Fibroblast of pulmonary artery (primary cell): ENCODE measurements around the gene CDKN2AIP.
A peak's percentile ranks its signal among the peaks of the same experiment; 100 is the strongest.
"Not testable (repeated sequence)": the region's sequence is repeated elsewhere in the genome, so short reads cannot be mapped to it uniquely, and the experiment has no call there.

Experiments
- DNase-seq: peaks from one replicate; pipeline ENCODE4 v3.0.0-alpha.2; 2010; ENCODE audit warnings: low read depth
- H3K4me3 ChIP-seq: replicated peaks from 2 replicates; pipeline ENCODE4 v1.5.1; 2011; ENCODE audit warnings: low read depth, mild to moderate bottlenecking, control low read depth, low read length, moderate library complexity
- TF ChIP-seq, protein P1 (sequence below): IDR thresholded peaks from 2 replicates; pipeline ENCODE4 v1.5.1; 2011; ENCODE audit warnings: mild to moderate bottlenecking, control low read depth, low read length, inconsistent platforms; ENCODE audit errors: missing control alignments

Gene CDKN2AIP

DNA sequence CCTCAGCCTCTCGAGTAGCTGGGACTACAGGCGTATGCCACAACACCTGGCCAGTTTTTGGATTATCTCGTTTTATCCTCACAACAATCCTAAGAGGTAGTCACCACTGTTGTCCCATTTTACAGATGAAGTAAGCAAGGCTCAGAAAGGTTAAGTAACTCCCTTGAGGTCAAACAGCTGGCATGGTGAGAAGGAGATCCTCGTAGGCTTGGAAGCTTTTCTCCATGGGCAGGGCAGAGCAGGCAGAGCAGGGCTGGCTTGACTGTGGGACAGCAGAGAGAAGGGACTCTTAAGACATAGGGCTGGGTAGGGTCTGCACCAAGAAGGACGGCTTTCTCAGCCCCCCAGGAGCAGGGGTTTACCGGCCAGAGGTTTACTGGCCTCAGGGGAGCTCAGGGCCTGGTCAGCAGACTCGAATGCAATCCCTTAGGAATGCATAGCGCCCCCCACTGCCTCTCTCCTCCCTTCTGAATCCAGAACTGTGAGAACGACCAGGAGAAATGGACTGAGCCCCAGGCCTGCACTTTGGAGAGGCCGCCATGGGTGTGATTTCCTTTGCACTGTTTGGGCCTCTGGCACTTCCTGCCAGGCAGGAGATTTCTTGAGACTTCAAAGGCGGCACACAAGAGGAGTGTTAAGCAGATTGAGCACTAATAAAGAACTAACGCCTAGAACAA lies 14.0 kb upstream of the CDKN2AIP start:
- TF ChIP-seq, protein P1, sequence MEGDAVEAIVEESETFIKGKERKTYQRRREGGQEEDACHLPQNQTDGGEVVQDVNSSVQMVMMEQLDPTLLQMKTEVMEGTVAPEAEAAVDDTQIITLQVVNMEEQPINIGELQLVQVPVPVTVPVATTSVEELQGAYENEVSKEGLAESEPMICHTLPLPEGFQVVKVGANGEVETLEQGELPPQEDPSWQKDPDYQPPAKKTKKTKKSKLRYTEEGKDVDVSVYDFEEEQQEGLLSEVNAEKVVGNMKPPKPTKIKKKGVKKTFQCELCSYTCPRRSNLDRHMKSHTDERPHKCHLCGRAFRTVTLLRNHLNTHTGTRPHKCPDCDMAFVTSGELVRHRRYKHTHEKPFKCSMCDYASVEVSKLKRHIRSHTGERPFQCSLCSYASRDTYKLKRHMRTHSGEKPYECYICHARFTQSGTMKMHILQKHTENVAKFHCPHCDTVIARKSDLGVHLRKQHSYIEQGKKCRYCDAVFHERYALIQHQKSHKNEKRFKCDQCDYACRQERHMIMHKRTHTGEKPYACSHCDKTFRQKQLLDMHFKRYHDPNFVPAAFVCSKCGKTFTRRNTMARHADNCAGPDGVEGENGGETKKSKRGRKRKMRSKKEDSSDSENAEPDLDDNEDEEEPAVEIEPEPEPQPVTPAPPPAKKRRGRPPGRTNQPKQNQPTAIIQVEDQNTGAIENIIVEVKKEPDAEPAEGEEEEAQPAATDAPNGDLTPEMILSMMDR, result no peak
- H3K4me3 ChIP-seq, result no peak overlapping the region
- peak; percentile 3 for DNase-seq

DNA sequence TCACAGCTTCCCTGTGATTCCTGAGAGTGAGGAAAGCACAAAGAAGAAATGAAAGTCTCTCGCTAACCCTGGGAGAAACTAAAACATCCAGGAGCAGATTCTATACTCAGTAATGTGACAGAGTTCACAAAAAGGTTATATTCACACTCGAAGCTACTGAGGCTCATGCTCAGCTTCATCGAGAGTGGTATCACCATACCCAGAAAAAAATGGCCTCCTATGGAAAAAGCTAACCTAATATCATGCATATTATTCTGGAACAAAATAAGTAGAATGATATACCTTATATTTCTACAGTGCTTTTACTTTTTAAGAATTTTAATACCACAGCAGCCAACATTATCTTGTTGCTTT lies 13.5 kb upstream of the CDKN2AIP start:
- TF ChIP-seq, protein P1, result no peak
- H3K4me3 ChIP-seq, result no peak overlapping the region
- DNase-seq, result no peak

DNA sequence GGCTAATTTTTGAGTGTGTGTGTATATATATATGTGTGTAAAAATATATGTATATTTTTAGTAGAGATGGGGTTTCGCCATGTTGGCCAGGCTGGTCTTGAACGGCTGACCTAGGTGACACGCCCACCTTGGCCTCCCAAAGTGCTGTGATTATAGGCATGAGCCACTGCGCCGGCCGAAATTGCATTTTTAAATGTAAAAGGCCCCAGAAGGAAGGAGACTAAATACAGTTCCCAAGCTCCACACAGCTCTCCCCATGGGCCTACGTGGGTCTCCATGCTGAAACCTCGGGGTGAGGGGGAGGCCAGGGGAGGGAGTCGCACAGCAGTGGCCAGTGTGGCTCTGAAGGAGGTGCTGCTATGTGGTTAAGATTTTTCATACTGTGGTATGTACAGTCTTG lies 12.8 kb upstream of the CDKN2AIP start:
- H3K4me3 ChIP-seq, result no peak overlapping the region
- DNase-seq, result no peak
- TF ChIP-seq, protein P1, result no peak

DNA sequence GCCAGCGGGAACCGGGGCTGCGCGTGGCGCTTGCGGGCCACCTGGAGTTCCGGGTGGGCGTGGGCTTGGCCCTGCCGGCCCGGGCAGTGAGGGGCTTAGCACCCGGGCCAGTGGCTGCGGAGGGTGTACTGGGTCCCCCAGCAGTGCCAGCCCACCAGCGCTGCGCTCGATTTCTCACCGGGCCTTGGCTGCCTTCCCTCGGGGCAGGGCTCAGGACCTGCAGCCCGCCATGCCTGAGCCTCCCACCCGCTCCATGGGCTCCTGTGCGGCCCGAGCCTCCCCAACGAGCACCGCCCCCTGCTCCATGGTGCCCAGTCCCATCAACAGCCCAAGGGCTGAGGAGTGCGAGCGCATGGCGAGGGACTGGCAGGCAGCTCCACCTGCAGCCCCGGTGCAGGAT lies 11.3 kb upstream of the CDKN2AIP start:
- not testable (repeated sequence) for H3K4me3 ChIP-seq, DNase-seq

DNA sequence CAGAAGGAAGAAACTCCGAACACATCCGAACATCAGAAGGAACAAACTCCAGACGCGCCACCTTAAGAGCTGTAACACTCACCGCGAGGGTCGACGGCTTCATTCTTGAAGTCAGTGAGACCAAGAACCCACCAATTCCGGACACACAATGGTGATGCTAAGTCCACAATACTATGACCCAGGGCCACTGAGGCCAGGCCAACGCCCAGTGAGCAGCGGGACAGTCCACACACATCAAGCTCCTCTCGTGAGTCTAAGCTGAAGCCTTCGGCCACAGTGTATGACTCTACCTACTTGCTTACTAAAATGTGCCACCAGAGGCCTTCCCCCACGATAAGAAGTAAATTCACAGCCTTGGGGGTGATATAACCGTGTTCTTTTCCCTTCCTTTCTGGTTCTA lies 10.2 kb upstream of the CDKN2AIP start:
- no peak overlapping the region for H3K4me3 ChIP-seq
- no peak for DNase-seq
- TF ChIP-seq, protein P1, result no peak

DNA sequence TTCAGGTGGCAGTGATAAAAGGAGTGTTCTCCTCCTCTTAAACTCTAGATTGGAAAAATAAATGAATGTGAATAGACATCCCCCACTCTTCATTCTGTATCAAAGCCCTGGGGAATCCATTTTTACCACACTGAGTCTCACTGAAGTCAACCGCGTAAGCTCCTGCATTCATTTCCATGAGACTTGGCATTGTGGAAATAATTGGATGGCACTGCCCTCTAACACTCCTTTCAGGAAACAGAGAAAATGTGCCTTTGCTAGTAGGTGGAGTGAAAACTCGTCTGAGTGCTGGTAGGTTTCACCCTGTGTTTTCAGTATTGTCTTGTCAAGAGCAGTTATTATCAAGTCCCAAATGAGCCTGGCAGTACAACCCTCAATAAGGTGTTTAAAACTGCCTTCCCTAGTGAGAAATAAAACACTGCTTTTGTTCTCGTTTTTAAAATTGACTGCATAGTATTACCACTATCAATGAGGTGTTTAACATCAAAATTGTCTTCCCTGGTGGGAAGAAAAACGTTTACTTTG lies 9.7 kb upstream of the CDKN2AIP start:
- no peak for DNase-seq
- TF ChIP-seq, protein P1, result no peak

DNA sequence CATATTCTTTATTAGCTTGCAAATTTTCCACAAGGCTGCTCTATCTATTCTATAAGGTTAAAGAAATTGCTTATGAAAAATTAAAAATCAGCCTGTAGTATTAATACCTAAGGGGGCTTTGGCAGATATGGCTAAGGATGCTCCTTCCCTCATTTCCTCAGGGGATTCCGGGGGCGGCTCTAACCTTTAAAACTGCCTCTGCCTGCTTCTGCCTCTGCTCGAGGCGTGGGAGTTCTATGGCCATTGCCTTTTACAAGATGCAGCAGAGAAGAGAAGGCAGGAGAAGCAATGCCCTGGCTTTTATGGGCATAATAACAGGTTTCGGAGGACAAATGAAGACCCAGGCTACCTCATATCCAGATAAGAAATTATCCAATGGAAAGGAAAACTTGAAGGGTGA lies 8.6 kb upstream of the CDKN2AIP start:
- no peak overlapping the region for H3K4me3 ChIP-seq
- TF ChIP-seq, protein P1, result no peak
- DNase-seq, result no peak

More for the DNA sequence above, 9.7 kb upstream of the CDKN2AIP start:
- H3K4me3 ChIP-seq, result no peak overlapping the region
